GM04504 (cell line): ENCODE data around the gene SKAP1.
A peak's percentile ranks its signal among the peaks of the same experiment; 100 is the strongest.
"Not testable (repeated sequence)": the region's sequence is repeated elsewhere in the genome, so short reads cannot be mapped to it uniquely, and the experiment has no call there.

Source experiments
- DNase-seq: peaks from one replicate; pipeline ENCODE4 v3.0.0-alpha.2; 2012; ENCODE audit warnings: low read depth

Gene SKAP1

GRCh38 chr17:48373130-48373830 lies 56.7 kb downstream of the SKAP1 start:
- DNase-seq, result no peak

GRCh38 chr17:48368967-48369366 lies 61.0 kb downstream of the SKAP1 start:
- not testable (repeated sequence) for DNase-seq

- no peak for DNase-seq
These were observed 61.6 kb downstream of the SKAP1 start for GRCh38 chr17:48368352-48368908.

DNA sequence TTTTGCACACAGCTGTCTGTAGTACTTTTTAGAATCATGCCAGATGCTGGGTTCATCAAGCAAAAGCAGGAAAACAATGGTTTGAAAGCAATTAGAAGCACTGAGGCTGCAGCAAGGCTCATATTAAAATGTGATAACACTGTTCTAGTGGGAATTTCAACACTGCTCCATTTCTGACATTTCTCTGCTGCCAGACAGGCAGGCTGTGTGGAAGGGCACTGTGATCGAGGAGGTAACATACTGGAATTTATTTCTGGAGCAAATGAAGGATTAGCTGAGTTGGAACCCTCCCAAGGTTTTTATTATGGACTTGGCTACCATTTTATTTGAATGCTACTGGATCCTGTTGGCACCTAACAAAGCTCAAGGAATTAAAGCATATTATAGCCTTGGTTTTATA lies 66.9 kb downstream of the SKAP1 start:
- no peak for DNase-seq

GRCh38 chr17:48360861-48361633 lies 69.0 kb downstream of the SKAP1 start:
- DNase-seq, result not testable (repeated sequence)

DNA sequence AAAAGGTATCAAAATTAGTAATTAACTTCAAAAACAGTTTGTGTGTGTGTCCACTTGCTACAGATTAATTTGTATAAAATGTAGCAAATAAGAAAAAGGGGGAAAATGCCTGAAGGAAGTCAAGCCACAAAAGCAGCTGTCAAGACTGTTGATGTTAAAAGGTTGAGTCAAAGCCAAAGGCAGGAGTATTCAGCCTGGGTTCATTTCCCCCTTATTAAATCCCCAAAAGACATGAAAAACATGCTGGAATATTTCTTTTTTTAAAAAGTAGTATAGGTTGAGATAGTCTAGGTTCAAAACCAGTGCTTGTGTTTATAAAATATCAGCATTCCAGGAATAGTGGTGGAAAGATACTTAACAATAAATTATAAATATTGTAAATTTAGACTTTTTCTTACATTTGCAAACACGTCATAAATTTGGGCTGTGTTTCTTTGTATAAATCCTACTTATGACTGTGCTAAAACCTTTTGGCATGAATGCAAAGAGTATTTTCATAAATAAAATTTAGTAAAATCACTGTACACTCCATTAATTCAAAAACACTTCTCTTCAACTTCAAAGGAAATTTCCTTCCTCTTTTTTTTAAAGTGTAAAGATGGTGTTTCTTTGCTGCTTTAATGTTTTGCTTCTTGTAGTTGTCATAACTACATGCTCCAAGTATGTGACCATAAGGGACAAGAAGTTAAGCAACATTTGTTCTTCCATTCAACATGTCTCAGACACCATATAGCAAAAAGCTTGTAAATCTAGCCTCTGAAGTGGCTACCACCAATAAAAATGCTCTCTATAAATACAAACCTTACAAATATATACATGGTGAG lies 72.0 kb downstream of the SKAP1 start:
- DNase-seq, result no peak

- no peak for DNase-seq
These were observed 73.1 kb downstream of the SKAP1 start for GRCh38 chr17:48356866-48357265.

DNA sequence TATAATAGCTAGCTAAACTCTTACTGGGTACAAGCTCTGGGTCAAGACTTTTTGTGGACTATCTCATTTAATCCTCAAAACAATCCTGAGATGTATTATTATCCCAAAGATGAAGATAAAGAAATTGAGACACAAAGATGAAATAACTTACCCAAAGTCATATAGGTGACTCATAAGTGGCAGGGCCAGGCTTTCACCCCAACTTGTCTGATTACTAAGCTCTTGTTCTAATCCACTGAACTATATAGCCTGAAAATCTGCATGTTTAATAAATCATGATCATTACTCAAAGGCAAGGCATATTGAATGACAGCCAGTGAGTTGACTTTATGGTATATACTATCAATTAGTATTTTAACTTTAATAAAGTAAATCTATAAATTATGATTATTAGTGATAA lies 77.4 kb downstream of the SKAP1 start:
- DNase-seq, result no peak

- DNase-seq, result peak; percentile 20
These were observed 78.1 kb downstream of the SKAP1 start for GRCh38 chr17:48351911-48352332.

- DNase-seq, result no peak
These were observed 81.7 kb downstream of the SKAP1 start for GRCh38 chr17:48348352-48348751.

DNA sequence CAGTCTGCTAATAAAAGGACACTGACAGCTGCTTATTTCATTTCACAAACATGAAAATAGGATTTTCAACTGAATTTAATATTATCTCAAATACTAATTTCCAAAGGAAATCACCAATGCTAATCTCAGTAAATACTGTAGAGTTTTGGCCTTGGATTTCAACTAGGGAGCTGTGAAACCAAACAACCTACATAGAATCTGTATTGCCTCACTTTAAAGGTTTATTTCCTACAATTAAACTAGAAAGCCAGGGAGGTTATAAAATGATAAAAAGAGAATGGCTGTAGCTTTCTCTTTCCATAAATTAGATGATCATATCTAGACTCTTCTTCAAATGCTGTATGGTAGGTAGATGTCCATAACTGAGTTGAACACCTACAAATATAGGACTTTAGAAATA lies 82.8 kb downstream of the SKAP1 start:
- no peak for DNase-seq

DNA sequence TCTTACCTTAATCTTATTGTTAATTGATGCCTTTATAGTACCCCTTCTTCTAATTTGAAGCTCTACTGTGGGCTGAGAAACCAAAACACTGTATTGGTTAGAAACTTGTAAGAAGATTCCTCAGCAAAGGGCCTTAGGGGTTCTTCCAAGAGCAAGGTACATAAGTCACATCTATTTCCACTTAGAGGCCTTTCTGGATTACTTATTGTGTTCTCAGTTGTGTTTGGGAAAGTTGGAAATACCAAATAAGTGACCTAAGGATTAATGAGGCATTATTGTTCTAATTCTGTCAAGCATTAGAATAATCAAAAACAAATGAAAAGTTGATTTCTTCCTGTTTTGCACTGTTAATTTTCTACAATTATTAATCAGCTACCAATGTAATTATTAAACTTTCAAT lies 85.8 kb downstream of the SKAP1 start:
- no peak for DNase-seq

DNA sequence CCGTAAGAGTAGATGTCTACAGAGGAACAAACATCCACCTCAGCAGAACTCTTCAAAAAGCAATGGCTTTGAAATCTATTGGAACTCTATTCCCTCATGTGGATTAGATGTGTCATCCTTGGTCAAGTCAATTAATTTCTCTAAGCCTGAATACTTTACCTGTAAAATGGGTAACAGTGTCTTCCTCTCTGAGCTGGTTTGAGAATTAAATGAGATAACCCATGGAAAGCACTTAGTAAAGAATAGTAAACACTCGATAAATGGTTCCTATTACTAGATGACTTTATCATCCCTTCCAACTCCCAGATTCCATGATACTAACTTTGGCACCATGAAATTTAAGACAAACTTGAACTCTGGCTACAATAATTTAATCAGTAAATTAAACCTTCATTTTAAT lies 89.1 kb downstream of the SKAP1 start:
- no peak for DNase-seq

- no peak for DNase-seq
These were observed 91.3 kb downstream of the SKAP1 start for GRCh38 chr17:48338720-48339119.

DNA sequence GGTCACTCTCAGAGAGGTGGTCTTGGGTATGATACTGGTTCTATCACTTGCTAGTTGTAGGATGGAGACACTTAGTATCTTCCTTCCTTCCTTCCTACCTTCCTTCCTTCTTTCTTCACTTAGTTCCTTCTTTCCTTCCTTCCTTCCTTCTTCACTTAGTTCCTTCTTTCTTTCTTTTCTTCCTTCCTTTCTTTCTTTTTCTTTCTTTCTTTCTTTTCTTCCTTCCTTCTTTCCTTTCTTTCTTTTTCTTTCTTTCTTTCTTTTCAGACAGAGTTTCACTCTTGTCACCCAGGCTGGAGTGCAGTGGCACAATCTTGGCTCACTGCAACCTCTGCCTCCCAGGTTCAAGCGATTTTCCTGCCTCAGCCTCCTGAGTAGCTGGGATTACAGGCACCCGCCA lies 92.1 kb downstream of the SKAP1 start:
- not testable (repeated sequence) for DNase-seq

GRCh38 chr17:48336986-48337385 lies 93.0 kb downstream of the SKAP1 start:
- DNase-seq, result no peak

GRCh38 chr17:48335858-48336500 lies 94.0 kb downstream of the SKAP1 start:
- peak; percentile 38 for DNase-seq

DNA sequence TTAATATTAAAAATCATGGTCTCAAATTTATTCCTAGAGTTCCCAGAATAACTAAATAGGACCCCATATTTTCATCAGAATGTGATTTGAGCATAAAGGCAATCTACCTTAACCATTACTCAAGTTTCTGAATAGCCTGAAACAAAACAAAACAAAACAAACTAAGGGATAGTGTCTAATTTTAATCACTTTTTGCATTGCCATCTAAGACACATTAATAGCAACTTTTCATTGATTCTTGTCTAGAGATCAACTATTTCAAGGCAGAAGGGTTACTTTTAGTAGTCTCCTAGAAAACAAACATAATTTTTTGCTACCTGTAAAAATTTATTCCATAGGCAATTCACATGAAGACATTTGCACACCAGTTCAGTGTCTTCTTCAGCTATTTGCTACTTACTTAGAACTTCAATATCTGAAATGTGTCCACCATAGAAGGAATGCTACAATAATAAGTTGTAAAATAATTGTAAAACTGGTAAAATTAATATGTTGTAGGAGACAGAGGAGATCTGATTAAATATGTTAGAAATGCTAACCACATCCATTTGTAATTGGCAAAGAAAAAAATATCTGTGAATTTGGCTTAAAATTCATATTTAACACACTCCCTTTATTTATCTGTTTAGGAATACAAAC lies 94.7 kb downstream of the SKAP1 start:
- DNase-seq, result no peak

DNA sequence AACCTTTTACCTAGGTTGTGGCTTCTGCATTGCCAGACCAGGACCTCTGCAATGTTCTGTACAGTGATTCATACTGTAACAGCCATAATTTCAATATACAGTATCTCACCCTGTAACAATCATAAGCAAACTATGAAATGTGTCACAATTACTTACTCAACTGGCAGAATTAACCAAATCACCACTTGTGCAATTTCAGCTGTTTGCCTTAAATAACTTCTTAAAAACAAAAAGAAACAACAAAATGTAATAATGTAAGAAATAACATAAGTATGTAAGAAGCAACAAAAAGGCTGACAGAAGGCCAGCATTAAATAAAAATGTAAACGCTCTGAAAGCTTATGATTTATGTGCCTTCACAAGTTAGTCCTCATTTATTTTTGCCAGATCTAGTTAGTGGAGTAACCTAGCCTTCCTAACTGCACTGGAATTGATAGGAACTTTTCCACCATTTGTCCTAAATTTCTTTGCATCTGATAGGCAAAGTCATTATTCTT lies 96.9 kb downstream of the SKAP1 start:
- DNase-seq, result peak; percentile 40

DNA sequence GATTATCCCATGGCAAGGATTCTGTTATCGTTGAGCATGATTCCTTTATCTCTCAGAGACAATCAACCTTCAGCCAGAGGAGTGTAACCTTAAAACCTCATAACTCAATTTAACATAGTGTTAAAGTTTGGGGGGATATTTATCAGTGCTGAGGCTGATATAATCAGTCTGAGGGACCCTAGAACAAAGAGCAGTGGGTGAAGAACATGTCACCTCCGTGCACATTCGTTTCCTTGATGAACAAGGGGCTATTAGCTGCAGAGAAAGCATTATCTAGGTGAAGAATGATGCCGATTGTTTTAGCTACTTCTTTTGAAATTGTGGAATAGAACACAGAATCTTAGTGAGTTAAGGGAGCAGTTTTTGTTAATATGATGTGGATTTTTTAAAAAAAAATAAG lies 99.1 kb downstream of the SKAP1 start:
- DNase-seq, result no peak

- DNase-seq, result no peak
These were observed 99.6 kb downstream of the SKAP1 start for GRCh38 chr17:48330421-48330820.
